Stomach smooth muscle (tissue), 2 donors: ENCODE data around the gene DCUN1D5.

Source experiments
- H3K27ac ChIP-seq: one replicate; pipeline ENCODE4 v1.7.0; 2013; ENCODE audit warnings: mild to moderate bottlenecking, low read length, inconsistent platforms
- H3K27me3 ChIP-seq, 2 donors: one replicate each; pipeline ENCODE4 v1.7.0; 2013; ENCODE audit warnings: low read length in 2 of 2; ENCODE audit not compliant: insufficient read depth in 2 of 2, control insufficient read depth in 1 of 2
- H3K36me3 ChIP-seq, 2 donors: one replicate each; pipeline ENCODE4 v1.7.0; 2013; ENCODE audit warnings: low read length in 2 of 2; ENCODE audit not compliant: control insufficient read depth in 2 of 2, insufficient read depth in 2 of 2
- H3K4me1 ChIP-seq: one replicate; pipeline ENCODE4 v1.7.0; 2013; ENCODE audit warnings: low read length; ENCODE audit not compliant: control insufficient read depth, insufficient read depth
- H3K4me3 ChIP-seq, 2 donors: one replicate each; pipeline ENCODE4 v1.7.0; 2013; ENCODE audit warnings: low read length in 2 of 2
- H3K9ac ChIP-seq, 2 donors: one replicate each; pipeline ENCODE4 v1.7.0; 2013; ENCODE audit warnings: low read length in 2 of 2, mild to moderate bottlenecking in 1 of 2
- H3K9me3 ChIP-seq, 2 donors: one replicate each; pipeline ENCODE4 v1.7.0; 2013; ENCODE audit warnings: low read length in 2 of 2; ENCODE audit not compliant: control insufficient read depth in 2 of 2
- donor health status: healthy.
- donor health status: Pancreatic carcinoma.

DCUN1D5 gene

GRCh38 chr11:103055221-103055890 is 36.6 kb downstream of the DCUN1D5 start:
- no peak overlapping the region for H3K9ac ChIP-seq
- no peak overlapping the region for H3K27ac ChIP-seq
- no peaks in the 10 kb centered on the region for H3K27me3 ChIP-seq

GRCh38 chr11:103053997-103054396 is 38.0 kb downstream of the DCUN1D5 start:
- peaks cover 0 to 4% of the 10 kb centered on the region in 2 donors for H3K36me3 ChIP-seq
- H3K9ac ChIP-seq = no peak overlapping the region
- no peaks in the 10 kb centered on the region for H3K9me3 ChIP-seq
- H3K4me1 ChIP-seq = no peaks in the 10 kb centered on the region
- no peak overlapping the region for H3K4me3 ChIP-seq
- no peak overlapping the region for H3K27ac ChIP-seq
- no peaks in the 10 kb centered on the region for H3K27me3 ChIP-seq

More at GRCh38 chr11:103055221-103055890, 36.6 kb downstream of the DCUN1D5 start:
- Histone ChIP-seq H3K9me3 (no peaks in the 10 kb centered on the region), H3K4me1 (no peaks in the 10 kb centered on the region), H3K4me3 (no peak overlapping the region), H3K36me3 (peaks cover 0 to 4% of the 10 kb centered on the region in 2 donors)

DNA sequence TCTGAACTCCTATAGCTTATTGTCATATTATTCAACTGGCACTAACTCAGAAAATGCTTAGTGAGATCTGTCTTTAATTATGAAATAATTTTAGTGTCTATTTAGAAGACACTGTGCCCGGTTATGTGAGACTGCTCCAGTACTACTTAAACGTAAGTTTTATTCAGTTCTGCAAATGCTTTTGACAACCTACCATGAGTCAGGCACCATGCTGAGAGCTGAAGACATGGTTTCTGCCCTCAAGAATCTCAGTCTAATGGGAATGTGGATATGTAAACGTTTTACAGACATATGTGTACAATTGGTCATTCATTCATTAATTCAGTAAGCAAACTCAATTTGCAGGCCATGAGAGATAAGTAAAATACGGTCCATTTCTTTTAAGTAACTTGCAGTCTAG is 40.0 kb downstream of the DCUN1D5 start:
- H3K27me3 ChIP-seq = no peaks in the 10 kb centered on the region
- H3K4me1 ChIP-seq = no peaks in the 10 kb centered on the region
- no peaks in the 10 kb centered on the region for H3K9me3 ChIP-seq
- H3K27ac ChIP-seq = no peak overlapping the region
- peaks cover 0 to 1% of the 10 kb centered on the region in 2 donors for H3K36me3 ChIP-seq
- no peak overlapping the region for H3K9ac ChIP-seq
- no peak overlapping the region for H3K4me3 ChIP-seq

GRCh38 chr11:103051151-103051801 is 40.7 kb downstream of the DCUN1D5 start:
- Histone ChIP-seq H3K27ac (no peak overlapping the region), H3K4me1 (no peaks in the 10 kb centered on the region), H3K9me3 (no peaks in the 10 kb centered on the region), H3K4me3 (no peak overlapping the region), H3K27me3 (no peaks in the 10 kb centered on the region), H3K9ac (no peak overlapping the region), H3K36me3 (no peaks in the 10 kb centered on the region)

DNA sequence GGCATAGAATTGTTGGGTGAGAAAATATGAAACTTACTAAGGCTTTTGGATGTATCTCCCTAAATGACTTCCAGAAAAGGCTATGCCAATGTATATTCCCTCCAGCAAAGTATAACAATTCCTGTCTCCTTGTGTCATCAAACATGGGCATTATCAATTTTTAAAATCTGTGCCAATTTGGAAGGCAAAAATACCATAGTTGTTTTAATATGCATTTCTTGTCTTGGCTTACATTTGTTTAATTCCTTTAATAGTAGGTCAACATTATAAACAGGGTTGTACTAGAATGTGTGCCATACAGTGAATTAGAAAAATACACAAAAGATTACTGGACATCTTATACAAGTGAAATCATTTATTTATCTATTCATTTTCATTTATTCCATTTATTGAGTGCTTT is 41.6 kb downstream of the DCUN1D5 start:
- Histone ChIP-seq H3K27me3 (no peaks in the 10 kb centered on the region), H3K4me1 (no peaks in the 10 kb centered on the region), H3K4me3 (no peak overlapping the region), H3K27ac (no peak overlapping the region), H3K9ac (no peak overlapping the region), H3K9me3 (no peaks in the 10 kb centered on the region), H3K36me3 (no peaks in the 10 kb centered on the region)

GRCh38 chr11:103047837-103048236 is 44.1 kb downstream of the DCUN1D5 start:
- H3K36me3 ChIP-seq = no peaks in the 10 kb centered on the region
- no peak overlapping the region for H3K9ac ChIP-seq
- no peaks in the 10 kb centered on the region for H3K27me3 ChIP-seq
- H3K9me3 ChIP-seq = no peaks in the 10 kb centered on the region
- H3K27ac ChIP-seq = no peak overlapping the region
- H3K4me1 ChIP-seq = no peaks in the 10 kb centered on the region
- no peak overlapping the region for H3K4me3 ChIP-seq

DNA sequence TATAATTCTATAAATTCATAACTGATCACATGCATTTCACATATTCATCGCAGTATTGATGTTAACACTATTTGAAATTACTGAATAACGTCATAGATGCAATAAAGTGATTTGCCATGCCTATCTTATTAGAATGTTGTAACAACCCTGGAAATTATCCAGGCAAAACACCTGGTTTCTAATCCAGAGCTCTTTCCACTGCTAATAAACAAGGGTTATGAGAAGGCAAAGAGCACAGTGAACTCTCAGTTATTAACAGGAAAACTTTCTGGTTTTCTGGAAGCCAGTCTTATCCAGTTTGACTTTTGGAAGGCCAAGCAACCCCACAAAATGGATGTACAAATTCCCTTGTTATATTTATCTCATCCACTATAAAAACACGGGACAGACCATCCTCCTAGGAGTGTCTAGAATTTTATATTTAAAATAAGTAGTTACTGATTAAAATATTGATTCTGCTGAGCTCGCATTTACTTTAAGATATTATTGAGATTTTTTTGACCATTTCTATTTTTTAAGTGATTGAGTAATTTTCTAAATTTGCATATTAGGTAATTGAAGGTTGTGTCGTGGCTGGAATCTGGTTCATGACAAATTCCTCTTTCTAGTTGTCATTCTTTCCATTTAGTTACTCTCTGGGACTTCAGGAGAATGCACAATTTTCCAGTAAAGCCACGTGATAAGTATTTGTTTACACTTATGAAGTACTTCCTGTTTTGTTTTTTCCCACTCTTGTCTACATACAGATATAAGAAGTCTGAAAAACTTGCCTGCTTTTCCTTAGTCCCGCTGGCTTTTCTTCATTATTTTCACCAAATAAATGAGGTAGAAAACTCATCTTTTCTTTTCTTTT is 47.9 kb downstream of the DCUN1D5 start:
- no peak overlapping the region for H3K27ac ChIP-seq
- no peaks in the 10 kb centered on the region for H3K9me3 ChIP-seq
- no peaks in the 10 kb centered on the region for H3K4me1 ChIP-seq
- no peaks in the 10 kb centered on the region for H3K36me3 ChIP-seq
- no peak overlapping the region for H3K4me3 ChIP-seq
- no peaks in the 10 kb centered on the region for H3K27me3 ChIP-seq
- no peak overlapping the region for H3K9ac ChIP-seq

GRCh38 chr11:103042161-103042560 is 49.8 kb downstream of the DCUN1D5 start:
- no peak overlapping the region for H3K9ac ChIP-seq
- H3K27me3 ChIP-seq = no peaks in the 10 kb centered on the region
- no peaks in the 10 kb centered on the region for H3K4me1 ChIP-seq
- H3K4me3 ChIP-seq = no peak overlapping the region
- H3K36me3 ChIP-seq = no peaks in the 10 kb centered on the region
- no peak overlapping the region for H3K27ac ChIP-seq
- H3K9me3 ChIP-seq = no peaks in the 10 kb centered on the region

- no peak overlapping the region for H3K4me3 ChIP-seq
- no peaks in the 10 kb centered on the region for H3K36me3 ChIP-seq
- H3K27ac ChIP-seq = no peak overlapping the region
- no peaks in the 10 kb centered on the region for H3K27me3 ChIP-seq
- H3K9ac ChIP-seq = no peak overlapping the region
- H3K4me1 ChIP-seq = no peaks in the 10 kb centered on the region
- H3K9me3 ChIP-seq = no peaks in the 10 kb centered on the region
Measured at GRCh38 chr11:103035791-103036434, 56.0 kb downstream of the DCUN1D5 start.

GRCh38 chr11:103035216-103035615 is 56.7 kb downstream of the DCUN1D5 start:
- H3K36me3 ChIP-seq = no peaks in the 10 kb centered on the region
- no peaks in the 10 kb centered on the region for H3K27me3 ChIP-seq
- H3K9ac ChIP-seq = no peak overlapping the region
- H3K9me3 ChIP-seq = no peaks in the 10 kb centered on the region
- no peak overlapping the region for H3K27ac ChIP-seq
- H3K4me1 ChIP-seq = no peaks in the 10 kb centered on the region
- no peak overlapping the region for H3K4me3 ChIP-seq
